OCI-LY1 (cell line): Measurements from ENCODE around the gene TMEM187.

Experiments used
- H2AFZ ChIP-seq: fragments of 200-600 bp; sonication (generic), shearing (Covaris generic); 2 replicates; pipeline ENCODE4 v1.6.0; 2014; ENCODE audit warnings: antibody characterized with exemption, mild to moderate bottlenecking, low read length
- H3F3A ChIP-seq: fragments of 200-600 bp; sonication (generic), shearing (Covaris generic); 2 replicates; pipeline ENCODE4 v1.6.0; 2014; ENCODE audit warnings: mild to moderate bottlenecking, antibody characterized with exemption, low read length, moderate library complexity; ENCODE audit not compliant: insufficient read depth
- H3K27ac ChIP-seq: fragments of 200-600 bp; sonication (generic); 2 replicates; pipeline ENCODE4 v1.5.1; 2014; ENCODE audit warnings: low read length, mixed run types, mild to moderate bottlenecking, low read depth; ENCODE audit not compliant: poor library complexity, severe bottlenecking
- H3K27me3 ChIP-seq: fragments of 200-600 bp; sonication (generic); 2 replicates; pipeline ENCODE4 v1.6.0; 2014; ENCODE audit warnings: antibody characterized with exemption, mild to moderate bottlenecking, low read length, moderate library complexity; ENCODE audit not compliant: insufficient read depth
- H3K36me3 ChIP-seq: fragments of 200-600 bp; sonication (generic); 2 replicates; pipeline ENCODE4 v1.6.1; 2014; ENCODE audit warnings: mild to moderate bottlenecking, antibody characterized with exemption, low read length, moderate library complexity, mixed read lengths; ENCODE audit not compliant: insufficient read depth
- H3K4me1 ChIP-seq: fragments of 200-600 bp; sonication (generic); 2 replicates; pipeline ENCODE4 v1.5.1; 2014; ENCODE audit warnings: mild to moderate bottlenecking, low read length, moderate library complexity; ENCODE audit not compliant: insufficient read depth, severe bottlenecking
- H3K4me2 ChIP-seq: fragments of 200-600 bp; sonication (generic), shearing (Covaris generic); 2 replicates; pipeline ENCODE4 v1.6.1; 2014; ENCODE audit warnings: low read length
- H3K4me3 ChIP-seq: fragments of 200-600 bp; sonication (generic); 2 replicates; pipeline ENCODE4 v1.5.1; 2014; ENCODE audit warnings: low read length, low read depth, mild to moderate bottlenecking, mixed read lengths; ENCODE audit not compliant: poor library complexity, severe bottlenecking
- H3K79me2 ChIP-seq: fragments of 200-600 bp; shearing (Covaris generic); 2 replicates; pipeline ENCODE4 v1.6.1; 2016; ENCODE audit warnings: mixed run types, low read length, mixed read lengths; ENCODE audit not compliant: insufficient read depth
- H3K9ac ChIP-seq: fragments of 200-600 bp; sonication (generic), shearing (Covaris generic); 2 replicates; pipeline ENCODE4 v1.6.1; 2014; ENCODE audit warnings: mild to moderate bottlenecking, low read length, mixed read lengths
- H3K9me2 ChIP-seq: fragments of 200-600 bp; sonication (generic), shearing (Covaris generic); 2 replicates; pipeline ENCODE4 v1.6.1; 2014; ENCODE audit warnings: low read depth, mild to moderate bottlenecking, low read length, mixed read lengths
- H3K9me3 ChIP-seq: fragments of 200-600 bp; shearing (Covaris generic); 2 replicates; pipeline ENCODE4 v1.6.1; 2014; ENCODE audit warnings: low read length, mixed read lengths
- H4K20me1 ChIP-seq: fragments of 200-600 bp; sonication (generic), shearing (Covaris generic); 2 replicates; pipeline ENCODE4 v1.6.0; 2016; ENCODE audit warnings: mild to moderate bottlenecking, low read length; ENCODE audit not compliant: insufficient read depth
- EZH2 ChIP-seq: fragments of 200-600 bp; sonication (generic), shearing (Covaris generic); IDR thresholded peaks from 2 replicates; pipeline ENCODE4 v1.8.0; 2017; ENCODE audit warnings: borderline replicate concordance, mixed run types, mild to moderate bottlenecking, antibody characterized with exemption, low read length, moderate library complexity, mixed read lengths
- TF ChIP-seq, protein P1 (sequence below): fragments of 200-600 bp; sonication (generic), shearing (Covaris generic); IDR thresholded peaks from 2 replicates; pipeline ENCODE4 v1.5.1; 2017; ENCODE audit warnings: mild to moderate bottlenecking, antibody characterized with exemption, low read length, moderate library complexity, mixed read lengths

TMEM187 gene

GRCh38 chrX:153961292-153961691 is 11.3 kb upstream of the TMEM187 start:
- Histone ChIP-seq H3K4me3 (no peak overlapping the region), H3K4me2 (no peak overlapping the region), H3F3A (no peaks in the 10 kb centered on the region), H3K36me3 (peaks cover 92% of the 10 kb centered on the region), H3K27ac (no peak overlapping the region), H4K20me1 (no peaks in the 10 kb centered on the region), H3K4me1 (peaks cover 9% of the 10 kb centered on the region), H3K9me3 (no peaks in the 10 kb centered on the region), H3K79me2 (peaks cover 17% of the 10 kb centered on the region), H3K27me3 (no peaks in the 10 kb centered on the region), H3K9ac (no peak overlapping the region), H3K9me2 (no peaks in the 10 kb centered on the region), H2AFZ (no peak overlapping the region)
- no peak for TF ChIP-seq EZH2
- TF ChIP-seq, protein P1, sequence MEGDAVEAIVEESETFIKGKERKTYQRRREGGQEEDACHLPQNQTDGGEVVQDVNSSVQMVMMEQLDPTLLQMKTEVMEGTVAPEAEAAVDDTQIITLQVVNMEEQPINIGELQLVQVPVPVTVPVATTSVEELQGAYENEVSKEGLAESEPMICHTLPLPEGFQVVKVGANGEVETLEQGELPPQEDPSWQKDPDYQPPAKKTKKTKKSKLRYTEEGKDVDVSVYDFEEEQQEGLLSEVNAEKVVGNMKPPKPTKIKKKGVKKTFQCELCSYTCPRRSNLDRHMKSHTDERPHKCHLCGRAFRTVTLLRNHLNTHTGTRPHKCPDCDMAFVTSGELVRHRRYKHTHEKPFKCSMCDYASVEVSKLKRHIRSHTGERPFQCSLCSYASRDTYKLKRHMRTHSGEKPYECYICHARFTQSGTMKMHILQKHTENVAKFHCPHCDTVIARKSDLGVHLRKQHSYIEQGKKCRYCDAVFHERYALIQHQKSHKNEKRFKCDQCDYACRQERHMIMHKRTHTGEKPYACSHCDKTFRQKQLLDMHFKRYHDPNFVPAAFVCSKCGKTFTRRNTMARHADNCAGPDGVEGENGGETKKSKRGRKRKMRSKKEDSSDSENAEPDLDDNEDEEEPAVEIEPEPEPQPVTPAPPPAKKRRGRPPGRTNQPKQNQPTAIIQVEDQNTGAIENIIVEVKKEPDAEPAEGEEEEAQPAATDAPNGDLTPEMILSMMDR, result no peak

DNA sequence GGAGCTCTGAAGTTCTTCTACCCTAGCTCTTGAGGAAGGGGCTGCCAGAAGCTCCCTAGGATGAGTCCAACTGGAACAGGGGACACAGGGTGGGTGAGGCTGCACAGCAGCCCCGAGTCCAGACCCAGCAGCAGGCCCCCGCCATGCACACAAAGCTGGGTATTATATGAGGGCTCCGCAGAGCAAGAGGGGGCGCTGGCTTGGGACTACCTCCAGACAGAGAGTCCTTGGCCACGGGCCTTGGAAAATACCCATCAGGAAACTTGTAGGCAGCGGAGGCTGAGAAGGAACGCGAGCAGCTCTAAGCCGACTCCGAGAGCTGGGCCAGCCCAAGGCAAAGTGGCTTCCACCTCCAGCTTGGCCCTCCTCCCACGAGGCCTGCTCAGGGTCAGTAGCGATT is 9.0 kb upstream of the TMEM187 start:
- TF ChIP-seq EZH2, result no peak
- TF ChIP-seq, protein P1, result no peak
- H3K9ac ChIP-seq, result no peak overlapping the region
- no peaks in the 10 kb centered on the region for H3K9me2 ChIP-seq
- H3K4me3 ChIP-seq, result no peak overlapping the region
- peaks cover 32% of the 10 kb centered on the region for H3K4me1 ChIP-seq
- no peaks in the 10 kb centered on the region for H4K20me1 ChIP-seq
- no peak overlapping the region for H3K27ac ChIP-seq
- no peaks in the 10 kb centered on the region for H3F3A ChIP-seq
- no peaks in the 10 kb centered on the region for H3K27me3 ChIP-seq
- H3K79me2 ChIP-seq, result peaks cover 39% of the 10 kb centered on the region
- no peak overlapping the region for H2AFZ ChIP-seq
- H3K9me3 ChIP-seq, result no peaks in the 10 kb centered on the region
- H3K4me2 ChIP-seq, result no peak overlapping the region
- peaks cover 84% of the 10 kb centered on the region for H3K36me3 ChIP-seq

- peaks cover 36% of the 10 kb centered on the region for H3K4me1 ChIP-seq
- no peak overlapping the region for H2AFZ ChIP-seq
- no peaks in the 10 kb centered on the region for H3K27me3 ChIP-seq
- H3K9ac ChIP-seq, result no peak overlapping the region
- H4K20me1 ChIP-seq, result no peaks in the 10 kb centered on the region
- no peak overlapping the region for H3K4me2 ChIP-seq
- peaks cover 44% of the 10 kb centered on the region for H3K79me2 ChIP-seq
- no peak overlapping the region for H3K4me3 ChIP-seq
- H3K9me3 ChIP-seq, result no peaks in the 10 kb centered on the region
- H3K9me2 ChIP-seq, result no peaks in the 10 kb centered on the region
- TF ChIP-seq EZH2, result no peak
- TF ChIP-seq, protein P1, result no peak
- peaks cover 79% of the 10 kb centered on the region for H3K36me3 ChIP-seq
- H3F3A ChIP-seq, result no peaks in the 10 kb centered on the region
- H3K27ac ChIP-seq, result no peak overlapping the region
Observed at GRCh38 chrX:153964105-153964504, 8.4 kb upstream of the TMEM187 start.
